Measurements from ENCODE around the gene OR2C3.

DNA sequence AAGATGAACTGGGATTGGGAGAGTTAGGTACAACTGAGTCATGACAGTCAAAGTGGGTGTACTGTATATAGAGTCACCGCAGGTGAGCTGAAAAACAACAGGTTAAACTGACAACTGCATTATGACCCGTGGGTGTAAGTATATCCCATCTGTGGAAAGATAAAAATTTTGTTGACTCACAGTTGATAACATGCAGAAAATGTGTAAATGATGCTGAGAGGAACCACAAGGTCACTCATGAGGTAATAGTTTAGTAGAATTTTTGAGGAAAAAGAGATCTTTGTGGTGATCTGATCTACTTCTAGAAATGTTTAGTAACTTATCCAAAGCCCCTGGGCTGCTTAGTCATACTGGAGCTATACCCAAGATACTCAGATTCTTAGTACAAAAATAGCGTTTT lies 838 bp downstream of the OR2C3 start:
- TF ChIP-seq, protein P1, sequence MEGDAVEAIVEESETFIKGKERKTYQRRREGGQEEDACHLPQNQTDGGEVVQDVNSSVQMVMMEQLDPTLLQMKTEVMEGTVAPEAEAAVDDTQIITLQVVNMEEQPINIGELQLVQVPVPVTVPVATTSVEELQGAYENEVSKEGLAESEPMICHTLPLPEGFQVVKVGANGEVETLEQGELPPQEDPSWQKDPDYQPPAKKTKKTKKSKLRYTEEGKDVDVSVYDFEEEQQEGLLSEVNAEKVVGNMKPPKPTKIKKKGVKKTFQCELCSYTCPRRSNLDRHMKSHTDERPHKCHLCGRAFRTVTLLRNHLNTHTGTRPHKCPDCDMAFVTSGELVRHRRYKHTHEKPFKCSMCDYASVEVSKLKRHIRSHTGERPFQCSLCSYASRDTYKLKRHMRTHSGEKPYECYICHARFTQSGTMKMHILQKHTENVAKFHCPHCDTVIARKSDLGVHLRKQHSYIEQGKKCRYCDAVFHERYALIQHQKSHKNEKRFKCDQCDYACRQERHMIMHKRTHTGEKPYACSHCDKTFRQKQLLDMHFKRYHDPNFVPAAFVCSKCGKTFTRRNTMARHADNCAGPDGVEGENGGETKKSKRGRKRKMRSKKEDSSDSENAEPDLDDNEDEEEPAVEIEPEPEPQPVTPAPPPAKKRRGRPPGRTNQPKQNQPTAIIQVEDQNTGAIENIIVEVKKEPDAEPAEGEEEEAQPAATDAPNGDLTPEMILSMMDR (IDR thresholded peaks at IDR 0.05): no peak
- TF ChIP-seq POLR2A (IDR thresholded peaks at IDR 0.05): no peak
